Glutamatergic neuron (in vitro differentiated cells): ENCODE results near the gene PPP1R26. TPM values are rescaled to one million over a fixed set of nuclear protein-coding genes. Genes with fewer than 3 reads are reported as not detected.
"Not testable (repeated sequence)": the region's sequence is repeated elsewhere in the genome, so short reads cannot be mapped to it uniquely, and the experiment has no call there.

Source experiments
- DNase-seq: peaks from one replicate; pipeline ENCODE4 v3.0.0; 2022
- H3K27ac Mint-ChIP-seq: one replicate; pipeline ENCODE4 v1.8.0; 2020; ENCODE audit warnings: mild to moderate bottlenecking, mixed read lengths, inconsistent platforms; ENCODE audit not compliant: unreplicated experiment
- H3K27me3 Mint-ChIP-seq: one replicate; pipeline ENCODE4 v1.8.0; 2020; ENCODE audit warnings: mild to moderate bottlenecking, moderate library complexity, mixed read lengths, inconsistent platforms; ENCODE audit not compliant: unreplicated experiment
- H3K36me3 Mint-ChIP-seq: one replicate; pipeline ENCODE4 v1.8.0; 2020; ENCODE audit warnings: mild to moderate bottlenecking, mixed read lengths, inconsistent platforms; ENCODE audit not compliant: unreplicated experiment
- H3K4me1 Mint-ChIP-seq: one replicate; pipeline ENCODE4 v1.8.0; 2020; ENCODE audit warnings: mild to moderate bottlenecking, low read depth, mixed read lengths, inconsistent platforms; ENCODE audit not compliant: unreplicated experiment
- H3K4me3 Mint-ChIP-seq: one replicate; pipeline ENCODE4 v1.8.0; 2020; ENCODE audit warnings: mild to moderate bottlenecking, mixed read lengths, inconsistent platforms; ENCODE audit not compliant: unreplicated experiment
- H3K9me3 Mint-ChIP-seq: one replicate; pipeline ENCODE4 v1.8.0; 2020; ENCODE audit warnings: mild to moderate bottlenecking, moderate library complexity, mixed read lengths, inconsistent platforms; ENCODE audit not compliant: unreplicated experiment
- CTCF ChIP-seq: fragments of 200-600 bp; sonication (generic); IDR thresholded peaks from one replicate; pipeline ENCODE4 v1.5.0; 2021; ENCODE audit not compliant: partially characterized antibody, unreplicated experiment
- total RNA-seq: library from RNA; stranded (reverse); fragmentation: NEBNext Ultra II Directional; extraction: Animal tissue kit (Norgen Biotek cat#: 25700); gene quantifications from one replicate; pipeline ENCODE4 v1.2.1, GENCODE V29; 2021; ENCODE audit not compliant: unreplicated experiment

The PPP1R26 gene
- total RNA-seq, 1 donor from 2014 or later, result 22.2 TPM

GRCh38 chr9:135512241-135512603 lies 32.6 kb downstream of the PPP1R26 start:
- peaks cover under 1% of the 10 kb centered on the region for H3K4me1 Mint-ChIP-seq
- H3K27ac Mint-ChIP-seq, result no peak overlapping the region
- peaks cover 3% of the 10 kb centered on the region for H3K9me3 Mint-ChIP-seq
- peaks cover 15% of the 10 kb centered on the region for H3K36me3 Mint-ChIP-seq
- no peak for TF ChIP-seq CTCF
- DNase-seq, result no peak
- H3K27me3 Mint-ChIP-seq, result peaks cover 3% of the 10 kb centered on the region
- no peak overlapping the region for H3K4me3 Mint-ChIP-seq

GRCh38 chr9:135512904-135513303 lies 33.3 kb downstream of the PPP1R26 start:
- Mint-ChIP-seq H3K36me3 (peaks cover 14% of the 10 kb centered on the region), H3K27ac (no peak overlapping the region), H3K27me3 (peaks cover 3% of the 10 kb centered on the region), H3K9me3 (peaks cover 2% of the 10 kb centered on the region), H3K4me3 (no peak overlapping the region), H3K4me1 (no peaks in the 10 kb centered on the region)
- TF ChIP-seq CTCF, result no peak
- DNase-seq, result no peak

- H3K4me3 Mint-ChIP-seq, result no peak overlapping the region
- peaks cover 2% of the 10 kb centered on the region for H3K9me3 Mint-ChIP-seq
- TF ChIP-seq CTCF, result no peak
- H3K4me1 Mint-ChIP-seq, result no peaks in the 10 kb centered on the region
- DNase-seq, result no peak
- peaks cover 10% of the 10 kb centered on the region for H3K36me3 Mint-ChIP-seq
- no peak overlapping the region for H3K27ac Mint-ChIP-seq
- peaks cover 3% of the 10 kb centered on the region for H3K27me3 Mint-ChIP-seq
These were observed 33.8 kb downstream of the PPP1R26 start for GRCh38 chr9:135513351-135513846.

GRCh38 chr9:135513906-135514305 lies 34.3 kb downstream of the PPP1R26 start:
- H3K9me3 Mint-ChIP-seq, H3K27ac Mint-ChIP-seq, H3K4me1 Mint-ChIP-seq, H3K27me3 Mint-ChIP-seq, H3K36me3 Mint-ChIP-seq, DNase-seq, H3K4me3 Mint-ChIP-seq: not testable (repeated sequence)

- peaks cover 3% of the 10 kb centered on the region for H3K27me3 Mint-ChIP-seq
- no peak overlapping the region for H3K27ac Mint-ChIP-seq
- DNase-seq, result no peak
- H3K9me3 Mint-ChIP-seq, result peaks cover under 1% of the 10 kb centered on the region
- H3K36me3 Mint-ChIP-seq, result peaks cover 6% of the 10 kb centered on the region
- H3K4me3 Mint-ChIP-seq, result no peak overlapping the region
- H3K4me1 Mint-ChIP-seq, result no peaks in the 10 kb centered on the region
- no peak for TF ChIP-seq CTCF
These were observed 34.9 kb downstream of the PPP1R26 start for GRCh38 chr9:135514342-135515082.
